NCI-H2196 (cell line): ENCODE data around the gene GADL1.

ENCODE experiments used
- DNase-seq: peaks from one replicate; lab custom pipeline; 2025; ENCODE audit not compliant: unreplicated experiment; lab: John Stamatoyannopoulos, UW

Gene GADL1

GRCh38 chr3:30878862-30879261, 15.6 kb downstream of the GADL1 start:
- DNase-seq, result no peak

GRCh38 chr3:30875505-30875904, 19.0 kb downstream of the GADL1 start:
- no peak for DNase-seq

DNA sequence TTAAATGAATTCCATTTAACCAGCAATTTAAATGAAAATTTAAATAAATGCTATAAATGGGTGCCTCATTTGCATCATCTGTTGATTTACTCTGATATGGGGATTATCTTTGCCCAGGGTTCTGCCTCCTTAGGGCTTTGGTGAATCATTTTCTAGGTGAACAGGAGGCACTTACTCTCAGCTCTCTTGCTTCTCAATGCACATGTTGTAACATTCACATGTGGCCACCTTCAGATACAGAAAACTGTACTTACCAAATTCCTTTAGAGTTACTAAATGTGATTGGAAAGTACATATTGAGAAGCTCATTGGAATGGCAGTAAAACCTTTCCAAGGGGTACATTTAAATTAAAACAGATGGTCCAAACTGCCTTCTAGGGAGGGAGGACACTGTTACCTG, 20.8 kb downstream of the GADL1 start:
- no peak for DNase-seq

DNA sequence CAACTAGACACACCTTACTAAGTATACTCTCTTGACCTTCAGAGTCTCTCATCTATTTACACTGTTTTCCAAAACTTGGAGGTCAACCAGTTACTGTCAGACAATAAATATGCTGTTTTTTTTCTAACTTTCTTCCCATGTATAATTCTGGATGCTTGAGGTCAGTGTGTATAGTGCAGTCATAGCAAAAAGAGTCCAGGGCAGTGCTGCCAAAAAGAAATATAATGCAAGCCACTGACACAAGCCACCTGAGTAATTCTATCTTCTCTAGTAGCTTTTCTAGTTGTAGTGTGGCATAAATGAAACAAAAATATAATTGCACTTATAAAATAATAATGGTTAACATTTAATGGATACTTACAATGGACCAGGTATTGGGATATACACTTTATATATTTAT, 21.6 kb downstream of the GADL1 start:
- no peak for DNase-seq

- DNase-seq, result no peak
These were observed 22.7 kb downstream of the GADL1 start for GRCh38 chr3:30871720-30872119.

GRCh38 chr3:30864836-30865235, 29.6 kb downstream of the GADL1 start:
- DNase-seq, result no peak

DNA sequence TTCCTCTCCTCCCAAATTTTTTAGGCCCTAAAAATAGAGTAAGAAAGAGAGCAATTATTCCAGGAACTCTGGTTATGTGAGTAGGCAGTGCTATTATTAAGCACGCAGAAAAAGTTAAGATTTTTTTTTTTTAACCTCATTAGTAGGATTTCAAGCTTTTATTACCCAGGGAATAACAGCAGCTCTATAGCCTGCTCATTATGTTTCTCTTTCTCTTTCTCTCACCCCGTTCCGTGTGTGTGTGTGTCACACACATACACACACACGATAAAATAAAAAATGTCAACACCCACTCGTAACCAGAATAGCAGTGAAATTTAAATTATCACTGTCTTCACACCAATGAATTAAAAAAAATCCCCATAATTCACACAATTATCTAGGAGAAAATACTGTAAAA, 30.3 kb downstream of the GADL1 start:
- DNase-seq, result no peak

DNA sequence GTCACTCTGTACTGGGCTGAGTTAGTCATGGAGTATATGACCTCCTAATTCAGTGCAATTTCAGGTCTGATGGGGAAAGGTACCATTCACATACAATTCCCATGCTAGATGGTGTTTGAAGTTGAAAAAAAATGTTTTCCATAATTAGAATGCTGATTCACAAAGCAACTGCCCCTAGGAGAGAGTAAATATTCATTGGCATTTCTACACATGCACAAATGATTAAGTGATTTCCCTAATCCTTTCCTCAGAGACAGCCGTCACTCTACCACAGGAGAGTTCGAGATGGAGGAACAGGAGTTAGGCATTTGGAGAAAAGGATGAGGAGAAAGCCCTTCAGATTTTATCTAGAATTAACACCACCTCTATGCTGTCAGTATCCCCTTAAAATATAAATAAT, 32.5 kb downstream of the GADL1 start:
- DNase-seq, result no peak

GRCh38 chr3:30858894-30859389, 35.5 kb downstream of the GADL1 start:
- DNase-seq, result no peak

- no peak for DNase-seq
These were observed 38.8 kb downstream of the GADL1 start for GRCh38 chr3:30855400-30856292.

DNA sequence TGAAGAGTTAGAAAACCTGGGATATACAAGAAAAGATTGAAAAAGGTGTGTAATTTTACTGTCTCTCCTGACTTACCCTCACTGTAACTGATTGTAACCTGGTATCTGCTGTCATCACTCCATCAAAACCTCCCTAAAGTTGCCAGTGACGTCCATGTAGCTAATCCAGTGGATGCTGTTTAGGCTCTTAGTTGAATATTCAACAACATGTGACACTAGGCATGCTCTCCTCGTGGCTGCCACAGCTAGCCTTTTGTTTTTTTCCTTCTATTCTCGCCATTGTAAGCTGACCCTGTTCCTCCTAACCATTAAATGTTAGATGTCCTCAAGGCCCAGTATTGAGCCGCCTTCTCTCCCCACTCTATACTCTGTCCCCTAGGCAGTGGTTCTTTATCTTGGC, 41.6 kb downstream of the GADL1 start:
- DNase-seq, result no peak

DNA sequence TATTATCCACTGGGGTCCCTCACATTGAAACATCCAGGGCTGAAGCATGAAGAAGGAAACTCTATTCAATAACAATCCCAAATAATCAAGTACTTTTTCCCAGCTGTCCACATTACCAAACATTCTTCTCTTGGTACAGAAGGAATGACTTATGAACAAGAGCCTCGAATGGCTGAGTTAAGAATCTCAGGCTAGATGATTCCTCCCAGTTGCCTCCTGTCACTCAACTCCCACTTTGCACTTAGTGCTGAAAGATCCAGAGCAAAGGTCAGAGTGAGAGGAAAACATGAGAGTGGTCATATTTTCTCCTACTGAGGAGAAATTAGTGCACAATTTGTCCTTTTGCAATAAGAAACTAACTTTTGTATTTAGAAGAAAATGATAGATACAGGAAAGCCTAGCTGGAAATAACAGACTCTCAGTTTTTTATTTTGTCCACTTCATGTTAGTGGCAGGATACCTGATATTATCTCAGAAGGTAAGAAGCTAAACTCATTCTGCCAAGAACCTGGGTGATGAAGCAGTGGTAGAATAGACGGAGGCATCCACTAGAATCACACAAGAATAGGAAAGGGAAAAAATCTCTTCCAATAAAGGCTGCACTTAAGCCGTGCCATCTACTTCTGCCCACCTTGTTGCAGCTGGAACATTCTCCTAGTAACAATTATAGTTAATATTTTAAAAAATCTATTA, 46.2 kb downstream of the GADL1 start:
- no peak for DNase-seq

DNA sequence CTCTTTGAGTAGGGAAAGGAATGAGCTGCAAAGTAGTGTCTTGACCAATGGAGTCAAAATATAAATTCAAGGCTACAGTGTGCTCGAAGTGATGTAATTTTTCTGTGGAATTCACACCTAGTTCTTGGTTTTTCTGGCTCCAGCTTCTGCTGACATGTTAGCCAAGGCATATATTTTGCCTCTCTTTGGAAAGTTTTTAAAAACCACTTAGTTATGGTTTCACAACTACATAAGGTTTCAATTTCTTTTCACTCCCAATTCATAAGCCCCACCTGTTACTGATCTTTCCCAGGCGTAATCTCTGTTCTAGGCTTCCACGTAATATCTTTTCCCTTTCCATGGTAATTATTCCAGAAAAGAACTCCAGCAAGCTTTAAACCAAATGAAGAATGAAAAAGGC, 46.9 kb downstream of the GADL1 start:
- DNase-seq, result no peak

DNA sequence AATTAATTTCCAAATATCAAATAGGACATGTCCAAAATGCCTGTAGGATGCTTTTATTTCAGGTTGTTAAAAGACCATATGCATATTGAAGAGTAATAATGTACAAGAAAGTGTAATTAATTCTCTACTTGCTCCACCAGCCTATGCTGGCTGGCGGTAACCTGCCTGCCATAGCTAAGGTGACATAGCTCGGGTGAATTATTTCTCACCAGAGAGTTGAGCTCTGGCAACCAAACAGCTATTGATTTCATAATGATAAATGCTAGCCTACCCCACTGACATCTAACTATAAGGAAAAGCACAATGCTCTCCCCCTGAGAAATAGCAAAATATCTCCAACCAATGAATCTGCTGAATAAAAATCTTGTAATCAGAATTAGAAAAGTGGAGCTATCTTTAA, 48.9 kb downstream of the GADL1 start:
- DNase-seq, result no peak

DNA sequence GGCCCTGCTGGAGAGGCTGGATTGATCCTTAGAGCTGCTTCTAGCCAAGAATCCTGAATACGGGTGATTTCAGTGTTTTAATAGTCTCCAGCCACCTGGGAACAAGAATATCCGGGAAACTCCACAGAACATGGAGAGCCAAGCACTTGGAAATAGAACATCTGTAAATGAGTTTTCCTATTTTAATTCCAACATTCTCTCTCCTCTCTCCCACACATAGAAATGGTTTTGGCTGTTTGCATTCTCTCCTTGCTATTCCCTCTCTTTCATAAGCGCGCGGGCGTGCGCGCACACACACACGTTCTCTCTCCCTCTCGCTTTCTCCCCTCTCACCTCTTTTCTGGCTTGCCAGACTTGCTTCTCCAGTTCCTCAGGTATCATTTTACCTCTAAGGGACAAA, 50.6 kb downstream of the GADL1 start:
- DNase-seq, result no peak

DNA sequence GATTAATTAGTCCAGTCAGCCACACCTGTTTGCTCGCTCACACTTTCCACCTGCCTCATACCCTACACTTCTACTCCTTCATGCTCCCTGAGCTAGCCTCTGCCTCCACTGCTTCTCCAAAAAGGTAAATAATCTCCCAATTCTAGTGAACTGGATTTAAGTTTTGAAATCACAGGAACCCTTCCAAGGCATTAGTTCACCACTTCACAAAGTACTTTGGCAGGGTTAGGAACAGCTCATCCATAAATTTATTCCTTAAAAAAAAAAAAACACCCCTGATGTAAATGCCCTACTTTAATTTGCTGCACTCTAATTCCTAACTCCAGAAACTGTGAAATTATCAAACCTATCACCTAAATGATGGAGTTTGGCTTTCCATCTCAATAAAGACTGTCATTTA, 58.3 kb downstream of the GADL1 start:
- DNase-seq, result no peak

- DNase-seq, result no peak
These were observed 58.8 kb downstream of the GADL1 start for GRCh38 chr3:30835667-30836066.

GRCh38 chr3:30832961-30833575, 61.4 kb downstream of the GADL1 start:
- DNase-seq, result no peak

DNA sequence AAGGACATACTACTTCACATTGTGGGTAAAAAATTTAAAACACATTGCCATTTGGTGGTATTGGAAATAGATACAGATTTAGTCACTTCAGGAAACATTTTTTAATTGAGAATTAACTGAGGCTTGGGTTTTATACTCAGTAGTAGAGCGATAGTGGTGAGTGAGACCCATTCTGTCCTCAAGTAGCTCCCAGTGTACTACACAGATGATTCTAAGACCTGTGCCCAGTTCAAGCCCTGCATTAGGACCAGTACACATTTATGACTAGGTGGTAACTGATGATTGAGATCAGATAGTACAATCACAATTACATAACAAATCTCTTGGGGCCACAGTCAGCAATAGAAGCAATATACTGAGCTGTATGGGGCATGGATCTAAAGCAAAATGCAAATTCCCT, 67.4 kb downstream of the GADL1 start:
- no peak for DNase-seq

- DNase-seq, result no peak
These were observed 67.9 kb downstream of the GADL1 start for GRCh38 chr3:30826531-30826942.

DNA sequence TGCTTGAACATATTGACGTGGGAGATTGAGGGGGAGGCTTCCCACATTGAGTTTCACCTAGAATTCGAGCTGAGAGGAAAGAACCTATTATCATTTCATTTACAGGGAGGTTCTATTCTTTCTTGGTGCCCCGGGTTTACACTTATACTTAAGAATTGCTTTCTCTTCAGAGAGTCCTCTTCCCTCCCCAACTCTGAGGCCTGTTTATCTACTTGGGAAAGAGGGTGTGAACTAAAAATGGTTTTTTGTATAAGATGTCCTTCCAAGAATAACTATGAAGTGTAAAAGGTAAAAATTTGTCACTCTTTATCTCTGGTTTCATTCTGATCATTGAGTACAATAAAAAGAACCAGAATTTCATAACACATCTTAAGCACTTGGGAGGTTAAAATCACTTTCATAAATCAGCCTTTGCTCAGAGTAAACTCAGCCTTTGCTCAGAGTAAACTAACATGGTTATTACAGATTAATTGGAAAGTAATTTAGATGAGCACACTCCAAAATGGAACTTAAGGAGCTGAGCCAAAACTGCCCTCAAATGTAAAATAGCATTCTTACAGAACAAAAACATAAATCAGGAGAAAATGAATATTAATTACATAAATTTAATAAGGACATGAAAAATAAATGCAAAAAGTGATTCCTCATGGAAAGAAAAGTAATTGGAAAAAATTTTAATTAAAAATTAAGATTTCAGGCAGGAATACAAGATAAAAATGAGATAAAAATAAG, 75.2 kb downstream of the GADL1 start:
- no peak for DNase-seq
